NB4 (cell line): ENCODE measurements around the gene FHIT.

Source experiments
- DNase-seq: peaks from one replicate; pipeline ENCODE4 v3.0.0; 2010; ENCODE audit warnings: low read depth
- H3K4me3 ChIP-seq: one replicate; pipeline ENCODE4 v1.5.1; 2011; ENCODE audit warnings: mild to moderate bottlenecking, low read depth, low read length, moderate library complexity
- MYC ChIP-seq: IDR thresholded peaks from 2 replicates; pipeline ENCODE4 v1.6.1; 2011; ENCODE audit warnings: low read depth, low read length
- POLR2A ChIP-seq: IDR thresholded peaks from 2 replicates; pipeline ENCODE4 v1.6.1; 2011; ENCODE audit warnings: mild to moderate bottlenecking; ENCODE audit not compliant: insufficient read length; ENCODE audit errors: extremely low read depth
- TF ChIP-seq, protein P1 (sequence below): IDR thresholded peaks from 2 replicates; pipeline ENCODE4 v1.6.1; 2011; ENCODE audit warnings: low read depth, low read length
- TF ChIP-seq, protein P2 (sequence below): IDR thresholded peaks from one replicate; pipeline ENCODE4 v1.5.1; 2012; ENCODE audit warnings: low read depth, low read length

FHIT gene

DNA sequence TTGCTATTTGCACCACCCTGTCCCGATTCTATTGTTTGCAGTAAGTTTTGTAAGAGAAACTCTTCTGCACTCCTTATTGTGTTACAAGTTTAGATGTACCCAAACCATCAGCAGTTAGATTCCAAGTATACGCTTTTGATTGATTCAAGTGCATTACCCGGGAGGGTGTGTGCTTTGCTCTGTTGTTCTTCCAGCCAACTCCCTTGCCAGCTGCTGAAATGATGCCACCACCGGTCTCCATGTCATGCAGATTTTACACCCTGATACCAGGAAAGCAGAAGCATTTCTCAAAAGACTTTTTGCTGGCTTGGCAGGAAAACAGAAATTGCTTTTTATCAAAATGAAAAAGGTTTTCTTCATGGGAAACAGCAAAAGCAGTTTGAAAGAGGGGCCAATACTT lies 1194.8 kb downstream of the FHIT start:
- DNase-seq = no peak
- H3K4me3 ChIP-seq = no peak overlapping the region
- no peak for TF ChIP-seq POLR2A
- TF ChIP-seq, protein P1, sequence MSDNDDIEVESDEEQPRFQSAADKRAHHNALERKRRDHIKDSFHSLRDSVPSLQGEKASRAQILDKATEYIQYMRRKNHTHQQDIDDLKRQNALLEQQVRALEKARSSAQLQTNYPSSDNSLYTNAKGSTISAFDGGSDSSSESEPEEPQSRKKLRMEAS = no peak
- TF ChIP-seq MYC = no peak

DNA sequence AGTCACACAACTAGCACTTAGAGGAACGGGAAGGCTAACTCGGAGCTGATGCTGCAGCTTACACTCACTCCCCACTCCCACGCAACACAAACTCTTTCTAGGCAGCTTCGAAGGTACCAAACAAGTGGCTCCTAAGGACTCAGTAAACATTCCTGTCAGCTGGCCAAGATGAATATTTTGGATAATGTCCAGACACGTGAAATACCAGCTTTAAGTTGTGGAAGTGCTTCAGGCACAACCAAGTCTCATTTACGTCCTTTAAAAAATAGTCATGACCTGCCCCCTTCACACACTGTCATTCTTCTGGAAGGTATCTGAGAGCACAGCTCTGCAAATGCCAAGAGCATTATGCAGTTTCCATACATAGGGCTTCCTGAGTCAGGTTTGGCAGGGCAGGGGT lies 1195.5 kb downstream of the FHIT start:
- no peak for DNase-seq
- no peak overlapping the region for H3K4me3 ChIP-seq
- TF ChIP-seq MYC (no peak), POLR2A (no peak)
- TF ChIP-seq, protein P2, sequence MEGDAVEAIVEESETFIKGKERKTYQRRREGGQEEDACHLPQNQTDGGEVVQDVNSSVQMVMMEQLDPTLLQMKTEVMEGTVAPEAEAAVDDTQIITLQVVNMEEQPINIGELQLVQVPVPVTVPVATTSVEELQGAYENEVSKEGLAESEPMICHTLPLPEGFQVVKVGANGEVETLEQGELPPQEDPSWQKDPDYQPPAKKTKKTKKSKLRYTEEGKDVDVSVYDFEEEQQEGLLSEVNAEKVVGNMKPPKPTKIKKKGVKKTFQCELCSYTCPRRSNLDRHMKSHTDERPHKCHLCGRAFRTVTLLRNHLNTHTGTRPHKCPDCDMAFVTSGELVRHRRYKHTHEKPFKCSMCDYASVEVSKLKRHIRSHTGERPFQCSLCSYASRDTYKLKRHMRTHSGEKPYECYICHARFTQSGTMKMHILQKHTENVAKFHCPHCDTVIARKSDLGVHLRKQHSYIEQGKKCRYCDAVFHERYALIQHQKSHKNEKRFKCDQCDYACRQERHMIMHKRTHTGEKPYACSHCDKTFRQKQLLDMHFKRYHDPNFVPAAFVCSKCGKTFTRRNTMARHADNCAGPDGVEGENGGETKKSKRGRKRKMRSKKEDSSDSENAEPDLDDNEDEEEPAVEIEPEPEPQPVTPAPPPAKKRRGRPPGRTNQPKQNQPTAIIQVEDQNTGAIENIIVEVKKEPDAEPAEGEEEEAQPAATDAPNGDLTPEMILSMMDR = no peak
- TF ChIP-seq, protein P1 = no peak

DNA sequence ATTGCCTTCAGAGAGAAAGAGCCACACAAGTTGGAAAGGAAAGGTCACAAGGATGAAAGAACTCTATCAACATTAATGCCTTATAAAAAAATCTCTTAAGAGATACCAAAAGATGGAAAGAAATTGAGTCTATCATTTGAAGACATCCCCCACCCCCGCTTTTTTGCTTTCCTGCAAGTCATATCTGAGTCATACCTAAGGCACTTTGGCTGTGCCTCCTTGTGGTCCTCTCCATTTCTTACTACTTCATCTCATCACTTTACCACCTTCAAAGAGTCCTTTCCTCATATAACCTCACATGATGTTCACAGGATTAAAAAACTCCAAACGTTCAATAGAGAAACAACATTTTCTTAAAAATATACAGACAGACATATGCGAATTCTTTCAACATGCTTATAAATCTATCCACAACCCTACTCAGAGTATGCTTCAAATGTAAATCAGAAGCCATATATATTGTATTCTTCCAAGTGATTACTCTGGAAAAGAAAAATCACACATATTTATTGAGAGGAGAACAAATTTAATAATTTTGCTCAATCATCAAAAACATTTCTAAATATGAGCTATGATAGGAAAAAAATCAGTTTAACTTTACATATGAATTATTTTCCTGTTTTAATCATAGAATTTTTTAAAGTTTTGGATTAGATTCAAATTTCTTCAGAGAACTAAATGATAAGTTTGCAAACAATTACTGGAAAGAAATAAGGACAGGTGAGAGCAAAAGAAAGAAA lies 1197.6 kb downstream of the FHIT start:
- TF ChIP-seq MYC = no peak
- TF ChIP-seq POLR2A = no peak
- TF ChIP-seq, protein P2 = no peak
- TF ChIP-seq, protein P1 = no peak
- no peak overlapping the region for H3K4me3 ChIP-seq
- DNase-seq = no peak

DNA sequence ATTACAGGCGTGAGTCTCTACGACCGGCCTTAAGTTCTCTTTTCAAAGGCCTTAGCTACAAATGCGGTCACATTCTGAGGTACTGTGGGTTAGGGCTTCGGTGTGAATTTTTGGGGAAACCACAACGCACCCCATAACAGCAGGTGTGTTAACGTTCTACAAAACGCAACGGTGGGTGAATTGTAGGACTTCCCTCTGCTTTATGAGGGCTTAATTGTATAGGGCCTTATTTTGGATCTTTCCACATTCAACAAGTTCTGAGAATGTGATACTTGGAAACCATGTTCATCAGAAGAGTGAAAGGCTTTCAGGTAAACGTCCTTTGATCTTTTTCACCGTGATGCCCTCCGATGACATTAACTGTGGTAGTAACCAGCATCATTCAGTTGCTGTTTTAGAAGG lies 1202.8 kb downstream of the FHIT start:
- DNase-seq = no peak
- TF ChIP-seq, protein P1 = no peak
- TF ChIP-seq POLR2A = no peak
- TF ChIP-seq MYC = no peak
- TF ChIP-seq, protein P2 = no peak
- H3K4me3 ChIP-seq = no peak overlapping the region

DNA sequence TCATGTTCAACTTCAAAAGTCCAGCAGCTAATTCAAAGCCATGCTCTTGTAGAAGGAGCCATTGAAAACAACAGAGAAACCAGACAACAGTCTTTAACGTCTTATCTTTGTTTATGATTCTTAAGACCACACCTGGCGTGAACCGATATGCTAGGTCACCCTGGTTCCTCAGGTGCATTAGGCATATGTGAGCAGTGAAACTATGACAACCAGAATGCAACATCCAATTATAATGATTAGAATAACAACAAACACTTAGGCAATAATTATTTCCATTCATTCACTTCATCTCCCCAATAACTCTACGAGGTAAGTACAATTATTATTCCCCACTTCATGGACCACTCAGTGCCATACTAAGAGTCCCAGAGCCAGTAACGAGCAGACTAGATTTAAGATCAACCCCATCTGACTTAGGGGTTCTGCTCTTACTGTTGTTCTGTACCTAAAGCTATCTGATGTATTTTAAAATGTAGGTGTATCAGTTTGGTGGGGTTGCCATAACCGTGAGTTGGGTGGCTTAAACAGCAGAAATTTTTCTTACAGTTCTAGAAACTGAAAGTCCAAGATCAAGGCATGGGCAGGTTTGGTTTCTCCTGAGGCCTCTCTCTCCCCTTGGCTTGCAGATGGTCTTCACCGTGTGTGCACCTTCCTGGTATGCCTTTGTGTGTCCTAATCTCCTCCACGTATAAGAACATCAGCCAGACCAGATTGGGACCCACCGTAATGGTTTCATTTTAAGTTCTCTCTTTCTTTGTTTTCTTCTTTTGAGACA lies 1203.6 kb downstream of the FHIT start:
- TF ChIP-seq MYC (no peak), POLR2A (no peak)
- TF ChIP-seq, protein P2 = no peak
- TF ChIP-seq, protein P1 = no peak
- no peak for DNase-seq
- no peak overlapping the region for H3K4me3 ChIP-seq

DNA sequence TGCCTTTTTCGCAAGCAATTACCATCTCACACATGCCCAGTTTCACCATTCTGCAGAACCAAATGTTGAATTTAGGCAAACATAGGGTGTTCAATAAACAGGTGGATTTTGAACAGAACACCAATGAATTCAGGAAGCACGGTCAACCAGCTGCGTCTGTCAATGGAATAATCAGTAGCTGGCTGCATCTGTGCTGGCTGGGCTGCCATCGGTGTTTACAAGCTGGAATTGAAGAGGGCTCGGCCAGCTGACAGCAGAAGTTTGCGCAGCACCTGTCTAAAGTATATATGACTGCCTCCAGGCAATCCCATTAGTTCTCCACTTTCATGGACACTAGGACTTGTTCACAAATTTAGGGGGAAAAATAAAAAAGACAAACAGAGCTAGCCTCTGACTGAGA lies 1205.0 kb downstream of the FHIT start:
- TF ChIP-seq, protein P2 = no peak
- TF ChIP-seq POLR2A (no peak), MYC (no peak)
- TF ChIP-seq, protein P1 = no peak
- DNase-seq = no peak
- no peak overlapping the region for H3K4me3 ChIP-seq
